ENCODE measurements around the gene WDR26.

GRCh38 chr1:224466154-224466553, 31.6 kb upstream of the WDR26 start:
- TF ChIP-seq POLR2A (IDR thresholded peaks at IDR 0.05; ENCODE audit: low read depth, low read length) (no peak), CTCF (conservative IDR thresholded peaks at IDR 0.05; ENCODE audit: low read depth, low read length) (no peak), SMC3 (IDR thresholded peaks at IDR 0.05; ENCODE audit: low read depth, low read length) (no peak), RAD21 (IDR thresholded peaks at IDR 0.05; ENCODE audit: low read length) (no peak)
